Cardiac fibroblast (primary cell): ENCODE results near the gene TIGD2.

Experiments used
- DNase-seq, 2 donors: peaks; one replicate each; pipeline versions ENCODE4 v3.0.0 to v3.0.0-alpha.2; 2010; ENCODE audit warnings: low read depth in 2 of 2
- H3K4me3 ChIP-seq, 2 donors: replicated peaks in 1 of 2; 1 replicate in 1 of 2; 2 replicates in 1 of 2; pipeline ENCODE4 v1.5.1; 2011; ENCODE audit warnings: low read depth in 2 of 2, low read length in 2 of 2, mild to moderate bottlenecking in 2 of 2, moderate library complexity in 1 of 2
- CTCF ChIP-seq: IDR thresholded peaks from one replicate; pipeline ENCODE4 v1.5.1; 2011; ENCODE audit warnings: low read depth, mild to moderate bottlenecking, low read length, inconsistent platforms

The TIGD2 gene

GRCh38 chr4:89157488-89158024 is 46.2 kb downstream of the TIGD2 start:
- DNase-seq, result no peak
- H3K4me3 ChIP-seq, result no peak overlapping the region
- no peak for TF ChIP-seq CTCF

GRCh38 chr4:89158884-89159503 is 47.7 kb downstream of the TIGD2 start:
- H3K4me3 ChIP-seq, result no peak overlapping the region
- peak; percentile 59 for TF ChIP-seq CTCF
- peak; percentile 68 to 69 for DNase-seq

DNA sequence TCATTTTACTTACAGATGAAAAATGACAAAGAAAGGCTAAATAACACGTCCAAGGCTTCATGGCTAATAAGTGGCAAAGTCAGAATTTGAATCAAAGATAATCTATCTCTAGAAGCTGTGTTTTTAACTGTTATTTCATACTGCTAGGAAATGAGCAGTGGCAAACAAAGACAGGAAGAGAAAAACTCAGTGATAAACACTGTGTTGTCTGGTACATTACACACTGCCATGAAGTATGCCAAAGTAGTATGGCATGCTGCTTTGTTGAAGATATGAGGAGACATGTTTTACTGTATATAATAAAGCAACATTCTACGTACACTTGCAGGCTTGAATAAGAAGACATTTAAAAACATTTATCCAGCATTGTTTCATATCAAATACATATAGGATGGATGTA is 49.5 kb downstream of the TIGD2 start:
- no peak overlapping the region for H3K4me3 ChIP-seq
- no peak for TF ChIP-seq CTCF
- no peak for DNase-seq

GRCh38 chr4:89161841-89162240 is 50.5 kb downstream of the TIGD2 start:
- TF ChIP-seq CTCF, result no peak
- DNase-seq, result peak; percentile 8 to 36
- no peak overlapping the region for H3K4me3 ChIP-seq

DNA sequence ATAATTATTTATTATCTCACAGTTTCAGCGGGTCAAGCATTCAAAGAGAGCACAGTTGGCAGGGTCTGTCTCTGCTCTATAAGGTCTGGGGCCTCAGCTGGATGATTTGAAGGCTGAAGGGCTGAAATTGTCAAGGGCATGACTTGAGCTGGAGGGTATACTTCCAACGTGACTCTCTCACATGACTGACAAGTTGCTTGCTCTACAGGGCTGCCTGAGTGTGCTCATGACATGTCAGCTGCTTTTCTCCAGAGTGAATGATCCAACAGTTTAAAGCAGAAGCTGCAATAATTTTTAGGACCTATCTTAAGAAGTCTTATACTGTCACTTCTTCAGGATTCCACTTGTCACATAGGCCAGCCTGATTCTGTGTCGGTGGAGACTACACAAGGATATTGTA is 51.2 kb downstream of the TIGD2 start:
- H3K4me3 ChIP-seq, result no peak overlapping the region
- DNase-seq, result no peak
- no peak for TF ChIP-seq CTCF

GRCh38 chr4:89162987-89163386 is 51.7 kb downstream of the TIGD2 start:
- DNase-seq, result no peak
- no peak for TF ChIP-seq CTCF

GRCh38 chr4:89164400-89164799 is 53.1 kb downstream of the TIGD2 start:
- no peak overlapping the region for H3K4me3 ChIP-seq
- no peak for DNase-seq
- TF ChIP-seq CTCF, result no peak

More at GRCh38 chr4:89162987-89163386, 51.7 kb downstream of the TIGD2 start:
- H3K4me3 ChIP-seq, result no peak overlapping the region
